PC-3 (cell line): ENCODE results near the gene MRFAP1.

Experiments
- CTCF ChIP-seq: fragments of 300-600 bp; sonication (generic); conservative IDR thresholded peaks from 2 replicates; pipeline ENCODE4 v1.5.1; 2017; ENCODE audit warnings: antibody characterized with exemption, low read depth, mild to moderate bottlenecking, low read length
- EZH2phosphoT487 ChIP-seq: fragments of 300-600 bp; sonication (generic); IDR thresholded peaks from 2 replicates; pipeline ENCODE4 v1.6.1; 2018; ENCODE audit warnings: mild to moderate bottlenecking, antibody characterized with exemption, low read length, borderline replicate concordance

GRCh38 chr4:6605114-6605513, 35.4 kb upstream of the MRFAP1 start:
- no peak for TF ChIP-seq CTCF
- TF ChIP-seq EZH2phosphoT487, result no peak
